Keratinocyte (primary cell): Measurements from ENCODE around the gene NELL2. TPM values are rescaled to one million over a fixed set of nuclear protein-coding genes. Genes with fewer than 3 reads are reported as not detected.

Source experiments
- DNase-seq: peaks from one replicate; pipeline ENCODE4 v3.0.0-alpha.2; 2011; ENCODE audit warnings: low read depth, missing footprints, low spot score
- FAIRE-seq: peaks from 2 replicates; lab custom pipeline; 2011; peaks lifted over from hg19 to GRCh38; lab: Jason Lieb, UNC
- H2AFZ ChIP-seq: 2 replicates; pipeline ENCODE4 v1.6.0; 2012; ENCODE audit warnings: low read length, control low read depth, inconsistent platforms; ENCODE audit not compliant: control insufficient read depth
- H3K27ac ChIP-seq: 2 replicates; pipeline ENCODE4 v1.5.1; 2011; ENCODE audit warnings: low read length; ENCODE audit not compliant: control insufficient read depth, insufficient read depth
- H3K27me3 ChIP-seq: 3 replicates; pipeline ENCODE4 v1.6.0; 2011; ENCODE audit warnings: low read length; ENCODE audit not compliant: control insufficient read depth, insufficient read depth; ENCODE audit errors: extremely low read depth
- H3K36me3 ChIP-seq, 2 experiments: 2 replicates in 1 of 2; 3 replicates in 1 of 2; pipeline ENCODE4 v1.5.1; 2011; ENCODE audit warnings: low read length in 2 of 2, mild to moderate bottlenecking in 1 of 2; ENCODE audit not compliant: control insufficient read depth in 2 of 2, insufficient read depth in 2 of 2; ENCODE audit errors: extremely low read depth in 1 of 2
- H3K4me1 ChIP-seq: 3 replicates; pipeline ENCODE4 v1.5.1; 2011; ENCODE audit warnings: low read length; ENCODE audit not compliant: control insufficient read depth, insufficient read depth; ENCODE audit errors: extremely low read depth
- H3K4me2 ChIP-seq: 3 replicates; pipeline ENCODE4 v1.6.0; 2011; ENCODE audit warnings: low read depth, low read length; ENCODE audit not compliant: control insufficient read depth, insufficient read depth; ENCODE audit errors: extremely low read depth
- H3K4me3 ChIP-seq, 3 experiments: fragments of 200-600 bp in 1 of 3; sonication (generic) in 1 of 3; 2 replicates in 2 of 3; 3 replicates in 1 of 3; pipeline ENCODE4 v1.5.1; 2011 to 2016; ENCODE audit warnings: low read length in 3 of 3, mild to moderate bottlenecking in 3 of 3, control low read depth in 2 of 3, inconsistent platforms in 1 of 3, low read depth in 1 of 3, mixed read lengths in 1 of 3, mixed run types in 1 of 3, moderate library complexity in 1 of 3; ENCODE audit not compliant: control insufficient read depth in 2 of 3, insufficient read depth in 2 of 3; ENCODE audit errors: extremely low read depth in 1 of 3
- H3K79me2 ChIP-seq: 2 replicates; pipeline ENCODE4 v1.6.0; 2012; ENCODE audit warnings: low read length; ENCODE audit not compliant: control insufficient read depth, insufficient read depth
- H3K9ac ChIP-seq: 3 replicates; pipeline ENCODE4 v1.6.0; 2011; ENCODE audit warnings: low read length; ENCODE audit not compliant: control insufficient read depth, insufficient read depth; ENCODE audit errors: extremely low read depth
- H3K9me1 ChIP-seq: 3 replicates; pipeline ENCODE4 v1.6.0; 2011; ENCODE audit warnings: low read length; ENCODE audit not compliant: control insufficient read depth, insufficient read depth; ENCODE audit errors: extremely low read depth
- H3K9me3 ChIP-seq: 2 replicates; pipeline ENCODE4 v1.5.1; 2012; ENCODE audit warnings: low read depth, low read length; ENCODE audit not compliant: control insufficient read depth
- H4K20me1 ChIP-seq: 3 replicates; pipeline ENCODE4 v1.6.0; 2011; ENCODE audit warnings: low read length; ENCODE audit not compliant: control insufficient read depth, insufficient read depth; ENCODE audit errors: extremely low read depth
- CTCF ChIP-seq, 3 experiments: IDR thresholded peaks in 1 of 3; conservative IDR thresholded peaks in 1 of 3; optimal IDR thresholded peaks in 1 of 3; 2 replicates in 2 of 3; 3 replicates in 1 of 3; pipeline versions ENCODE3 to v1.5.1; 2011; ENCODE audit warnings: low read length in 3 of 3, mild to moderate bottlenecking in 3 of 3, moderate library complexity in 2 of 3, control low read depth in 1 of 3, inconsistent platforms in 1 of 3; ENCODE audit not compliant: insufficient read depth in 2 of 3; ENCODE audit errors: extremely low read depth in 1 of 3
- EZH2 ChIP-seq: IDR thresholded peaks from one replicate; pipeline ENCODE4 v1.6.1; 2012; ENCODE audit warnings: inconsistent platforms, mild to moderate bottlenecking, low read length, moderate library complexity
- dilution Hi-C: fragments of 300-500 bp; cut with MboI; formaldehyde crosslinking; loops from one replicate; pipeline ENCODE4 v1.7.0; 2020; ENCODE audit warnings: low sequenced_read_pairs; ENCODE audit not compliant: extremely low pct_ligation_motif_present
- polyA plus RNA-seq, 5 experiments: library from polyadenylated mRNA; depleted of rRNA in 3 of 5; stranded (reverse) in 3 of 5; stranded (forward) in 1 of 5; unstranded in 1 of 5; fragments of >200 nt; gene quantifications; 1 replicate in 1 of 5; 2 replicates in 3 of 5; 3 replicates in 1 of 5; pipeline versions ENCODE4 v1.2.1 to v1.2.3, GENCODE V29; 2011 to 2012; ENCODE audit warnings: missing spikeins in 2 of 5, low read depth in 1 of 5, low replicate concordance in 1 of 5

NELL2 gene
- polyA plus RNA-seq, 1 donor (not counting 4 experiments of a cell fraction or from before 2014, with no cell fraction given) = 0.58 TPM

GRCh38 chr12:44488180-44488579, 387.9 kb downstream of the NELL2 start:
- Histone ChIP-seq H3K79me2 (no peaks in the 10 kb centered on the region), H3K4me1 (no peaks in the 10 kb centered on the region), H3K4me2 (no peak overlapping the region), H3K9me3 (no peaks in the 10 kb centered on the region), H3K27me3 (no peaks in the 10 kb centered on the region), H3K9me1 (no peaks in the 10 kb centered on the region), H3K36me3 (no peaks in the 10 kb centered on the region), H4K20me1 (no peaks in the 10 kb centered on the region), H3K27ac (no peak overlapping the region), H3K4me3 (no peak overlapping the region), H2AFZ (no peak overlapping the region), H3K9ac (no peak overlapping the region)
- dilution Hi-C loops = no loop called here
- DNase-seq (no peak), FAIRE-seq (no peak)
- TF ChIP-seq CTCF (optimal IDR thresholded peaks at IDR 0.05 in 1 of 3, IDR thresholded peaks at IDR 0.05 in 1 of 3, conservative IDR thresholded peaks at IDR 0.05 in 1 of 3; ENCODE audit: extremely low read depth in 1 of 3, insufficient read depth in 2 of 3, low read length in 3 of 3) (no peak), EZH2 (no peak)

GRCh38 chr12:44484862-44485261, 391.3 kb downstream of the NELL2 start:
- Histone ChIP-seq H3K4me1 (no peaks in the 10 kb centered on the region), H4K20me1 (no peaks in the 10 kb centered on the region), H3K9me1 (no peaks in the 10 kb centered on the region), H3K27me3 (no peaks in the 10 kb centered on the region), H3K9ac (no peak overlapping the region), H2AFZ (no peak overlapping the region), H3K4me3 (no peak overlapping the region), H3K79me2 (no peaks in the 10 kb centered on the region), H3K36me3 (no peaks in the 10 kb centered on the region), H3K9me3 (no peaks in the 10 kb centered on the region), H3K27ac (no peak overlapping the region), H3K4me2 (no peak overlapping the region)
- dilution Hi-C loops = no loop called here
- FAIRE-seq = no peak
- TF ChIP-seq EZH2 = no peak
- DNase-seq = no peak

GRCh38 chr12:44477331-44477980, 398.7 kb downstream of the NELL2 start:
- Histone ChIP-seq H3K27me3 (no peaks in the 10 kb centered on the region), H3K9ac (no peak overlapping the region), H3K27ac (no peak overlapping the region), H3K9me1 (no peaks in the 10 kb centered on the region), H3K4me2 (no peak overlapping the region), H3K4me1 (no peaks in the 10 kb centered on the region), H3K9me3 (no peaks in the 10 kb centered on the region), H3K4me3 (no peak overlapping the region), H3K79me2 (no peaks in the 10 kb centered on the region), H2AFZ (no peak overlapping the region), H3K36me3 (no peaks in the 10 kb centered on the region), H4K20me1 (no peaks in the 10 kb centered on the region)
- no peak for TF ChIP-seq CTCF (optimal IDR thresholded peaks at IDR 0.05 in 1 of 3, IDR thresholded peaks at IDR 0.05 in 1 of 3, conservative IDR thresholded peaks at IDR 0.05 in 1 of 3; ENCODE audit: extremely low read depth in 1 of 3, insufficient read depth in 2 of 3, low read length in 3 of 3)
- no peak for TF ChIP-seq EZH2
- no peak for FAIRE-seq
- DNase-seq = no peak
- dilution Hi-C loops = no loop called here
